ENCODE results near the gene FCRL5. TPM values are rescaled to one million over a fixed set of nuclear protein-coding genes. Genes with fewer than 3 reads are reported as not detected.
"Not testable (repeated sequence)": the region's sequence is repeated elsewhere in the genome, so short reads cannot be mapped to it uniquely, and the experiment has no call there.

The FCRL5 gene
- total and polyA plus RNA-seq, 10 of the 15 experiments (the other 5 are each of a cell fraction or from before 2014, with no cell fraction given), result 1.1 to 136 (median 7.0) TPM

DNA sequence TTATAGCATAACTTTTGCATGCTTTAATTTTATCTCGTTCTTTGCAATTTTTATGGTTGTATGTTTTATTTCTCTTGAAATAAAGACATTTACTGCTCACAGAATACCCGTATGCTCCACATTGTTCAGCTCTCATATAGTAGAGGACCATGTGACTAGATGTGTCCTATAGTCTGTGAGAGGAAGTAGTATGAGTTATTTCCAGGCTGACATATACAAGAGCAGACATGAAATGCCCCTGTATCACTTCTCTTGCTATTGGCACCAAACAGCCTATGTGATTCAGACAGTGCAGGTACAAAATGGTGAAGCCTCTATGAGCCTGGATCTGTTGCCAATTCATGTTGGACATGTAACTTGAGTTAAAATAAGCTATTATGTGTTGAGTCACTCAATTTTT is 5.8 kb upstream of the FCRL5 start:
- no peaks in the 10 kb centered on the region for H3K9me3 ChIP-seq (replicated peaks; ENCODE audit: control insufficient read depth, insufficient read depth, low read length)
- no peak overlapping the region for H3K9ac ChIP-seq (ENCODE audit: control insufficient read depth, insufficient read depth, low read length)
- no peaks in the 10 kb centered on the region; a peak in 1 of 4 replicates for H3K27me3 ChIP-seq (replicated peaks in 1 of 2; ENCODE audit: control insufficient read depth in 2 of 2, insufficient read depth in 2 of 2, low read length in 1 of 2)
- no peaks in the 10 kb centered on the region for H3K79me2 ChIP-seq (ENCODE audit: control insufficient read depth, insufficient read depth, low read length)
- in situ Hi-C loops (cut with MboI) (no loop called here), intact Hi-C loops (cut with micrococcal nuclease; ENCODE audit: unreplicated experiment) (no loop called here)
- TF ChIP-seq KAT2A (conservative IDR thresholded peaks at IDR 0.05; ENCODE audit: control insufficient read depth, low read depth, low read length) (no peak), ZNF24 (IDR thresholded peaks at IDR 0.05) (no peak), TCF7 (IDR thresholded peaks at IDR 0.05; ENCODE audit: borderline replicate concordance) (no peak), FOXM1 (IDR thresholded peaks at IDR 0.05; ENCODE audit: low read depth, low read length) (no peak), NFYB (IDR thresholded peaks at IDR 0.05; ENCODE audit: insufficient read depth, low read depth, low read length) (0 out of 2 replicates have a peak, but pooled peaks have one; percentile 32)
- TF ChIP-seq, protein P1, sequence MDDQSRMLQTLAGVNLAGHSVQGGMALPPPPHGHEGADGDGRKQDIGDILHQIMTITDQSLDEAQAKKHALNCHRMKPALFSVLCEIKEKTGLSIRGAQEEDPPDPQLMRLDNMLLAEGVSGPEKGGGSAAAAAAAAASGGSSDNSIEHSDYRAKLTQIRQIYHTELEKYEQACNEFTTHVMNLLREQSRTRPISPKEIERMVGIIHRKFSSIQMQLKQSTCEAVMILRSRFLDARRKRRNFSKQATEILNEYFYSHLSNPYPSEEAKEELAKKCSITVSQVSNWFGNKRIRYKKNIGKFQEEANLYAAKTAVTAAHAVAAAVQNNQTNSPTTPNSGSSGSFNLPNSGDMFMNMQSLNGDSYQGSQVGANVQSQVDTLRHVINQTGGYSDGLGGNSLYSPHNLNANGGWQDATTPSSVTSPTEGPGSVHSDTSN (IDR thresholded peaks at IDR 0.05; ENCODE audit: insufficient replicate concordance, low read depth, low read length), result no peak
- TF ChIP-seq, protein P2, sequence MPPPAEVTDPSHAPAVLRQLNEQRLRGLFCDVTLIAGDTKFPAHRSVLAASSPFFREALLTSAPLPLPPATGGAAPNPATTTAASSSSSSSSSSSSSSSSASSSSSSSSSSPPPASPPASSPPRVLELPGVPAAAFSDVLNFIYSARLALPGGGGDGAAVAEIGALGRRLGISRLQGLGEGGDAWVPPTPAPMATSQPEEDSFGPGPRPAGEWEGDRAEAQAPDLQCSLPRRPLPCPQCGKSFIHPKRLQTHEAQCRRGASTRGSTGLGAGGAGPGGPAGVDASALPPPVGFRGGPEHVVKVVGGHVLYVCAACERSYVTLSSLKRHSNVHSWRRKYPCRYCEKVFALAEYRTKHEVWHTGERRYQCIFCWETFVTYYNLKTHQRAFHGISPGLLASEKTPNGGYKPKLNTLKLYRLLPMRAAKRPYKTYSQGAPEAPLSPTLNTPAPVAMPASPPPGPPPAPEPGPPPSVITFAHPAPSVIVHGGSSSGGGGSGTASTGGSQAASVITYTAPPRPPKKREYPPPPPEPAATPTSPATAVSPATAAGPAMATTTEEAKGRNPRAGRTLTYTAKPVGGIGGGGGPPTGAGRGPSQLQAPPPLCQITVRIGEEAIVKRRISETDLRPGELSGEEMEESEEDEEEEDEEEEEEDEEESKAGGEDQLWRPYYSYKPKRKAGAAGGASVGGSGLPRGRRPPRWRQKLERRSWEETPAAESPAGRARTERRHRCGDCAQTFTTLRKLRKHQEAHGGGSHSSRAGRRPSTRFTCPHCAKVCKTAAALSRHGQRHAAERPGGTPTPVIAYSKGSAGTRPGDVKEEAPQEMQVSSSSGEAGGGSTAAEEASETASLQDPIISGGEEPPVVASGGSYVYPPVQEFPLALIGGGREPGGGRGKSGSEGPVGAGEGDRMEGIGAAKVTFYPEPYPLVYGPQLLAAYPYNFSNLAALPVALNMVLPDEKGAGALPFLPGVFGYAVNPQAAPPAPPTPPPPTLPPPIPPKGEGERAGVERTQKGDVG (CRISPR knock-in tag; IDR thresholded peaks at IDR 0.05), result no peak
- TF ChIP-seq, protein P3, sequence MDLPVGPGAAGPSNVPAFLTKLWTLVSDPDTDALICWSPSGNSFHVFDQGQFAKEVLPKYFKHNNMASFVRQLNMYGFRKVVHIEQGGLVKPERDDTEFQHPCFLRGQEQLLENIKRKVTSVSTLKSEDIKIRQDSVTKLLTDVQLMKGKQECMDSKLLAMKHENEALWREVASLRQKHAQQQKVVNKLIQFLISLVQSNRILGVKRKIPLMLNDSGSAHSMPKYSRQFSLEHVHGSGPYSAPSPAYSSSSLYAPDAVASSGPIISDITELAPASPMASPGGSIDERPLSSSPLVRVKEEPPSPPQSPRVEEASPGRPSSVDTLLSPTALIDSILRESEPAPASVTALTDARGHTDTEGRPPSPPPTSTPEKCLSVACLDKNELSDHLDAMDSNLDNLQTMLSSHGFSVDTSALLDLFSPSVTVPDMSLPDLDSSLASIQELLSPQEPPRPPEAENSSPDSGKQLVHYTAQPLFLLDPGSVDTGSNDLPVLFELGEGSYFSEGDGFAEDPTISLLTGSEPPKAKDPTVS (IDR thresholded peaks at IDR 0.05; ENCODE audit: low read depth, low read length), result no peak
- FAIRE-seq (no peak), ATAC-seq (no peak), DNase-seq (ENCODE audit: low read depth, low spot score) (no peak)
- ChIA-PET CTCF (interaction anchor here (0.9 to 1.0 kb wide), 3 partner anchors 9 to 59 kb away, joined by 3 to 4 read pairs (median 3); no protein-coding TSS in a partner anchor), SMC1A (ENCODE audit: uncharacterized antibody, unreplicated experiment) (interaction anchor here (12.5 kb wide), 1 partner anchor 47 kb away, joined by 157 read pairs; no protein-coding TSS in a partner anchor), RAD21 (ENCODE audit: unreplicated experiment) (interaction anchor here (1.0 kb wide), 1 partner anchor 12 kb away, joined by 4 read pairs; no protein-coding TSS in a partner anchor), POLR2A (interaction anchor here (0.7 kb wide), 1 partner anchor 15 kb away, joined by 3 read pairs; no protein-coding TSS in a partner anchor)
- H3K4me2 ChIP-seq (ENCODE audit: control insufficient read depth, insufficient read depth), result no peak overlapping the region
- no peak overlapping the region for H3K4me3 ChIP-seq
- no peaks in the 10 kb centered on the region for H4K20me1 ChIP-seq (ENCODE audit: control insufficient read depth, insufficient read depth)
- H3K27ac ChIP-seq (ENCODE audit: control insufficient read depth, insufficient read depth), result no peak overlapping the region
- peaks cover 15% of the 10 kb centered on the region for H3K4me1 ChIP-seq (ENCODE audit: control insufficient read depth, insufficient read depth, low read length)
- no peaks in the 10 kb centered on the region for H3K36me3 ChIP-seq (ENCODE audit: control insufficient read depth in 2 of 2, insufficient read depth in 2 of 2, low read length in 1 of 2)
- H2AFZ ChIP-seq (ENCODE audit: control insufficient read depth, low read depth, low read length), result no peak overlapping the region
- WGBS (ENCODE audit: insufficient coverage, insufficient replicate concordance, low lambda C conversion rate, missing lambda C conversion rate), result 93% methylated on average over 2 of the region's 2 CpGs
- BruUV-seq (replicated peaks), result no TSS peak

DNA sequence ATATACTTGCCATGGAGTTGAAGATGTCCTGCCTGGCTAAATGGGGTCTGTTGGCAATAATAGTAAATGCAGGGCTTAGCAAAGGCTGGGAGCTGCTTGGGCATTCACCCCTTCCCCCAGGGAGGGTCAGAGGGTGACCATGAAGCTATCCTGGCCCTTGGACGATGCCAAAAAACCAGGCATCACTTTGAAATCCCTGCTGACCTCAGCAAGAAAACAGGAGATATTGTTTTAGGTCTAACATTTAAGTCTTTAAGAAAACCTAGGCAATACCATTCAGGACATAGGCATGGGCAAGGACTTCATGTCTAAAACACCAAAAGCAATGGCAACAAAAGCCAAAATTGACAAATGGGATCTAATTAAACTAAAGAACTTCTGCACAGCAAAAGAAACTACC is 4.2 kb downstream of the FCRL5 start:
- H3K9me3 ChIP-seq (replicated peaks; ENCODE audit: control insufficient read depth, insufficient read depth, low read length); H4K20me1 ChIP-seq (ENCODE audit: control insufficient read depth, insufficient read depth); BruUV-seq (replicated peaks); H3K4me2 ChIP-seq (ENCODE audit: control insufficient read depth, insufficient read depth); in situ Hi-C loops (cut with MboI); intact Hi-C loops (cut with micrococcal nuclease; ENCODE audit: unreplicated experiment); H3K9ac ChIP-seq (ENCODE audit: control insufficient read depth, insufficient read depth, low read length); H3K36me3 ChIP-seq (ENCODE audit: control insufficient read depth in 2 of 2, insufficient read depth in 2 of 2, low read length in 1 of 2); FAIRE-seq; H2AFZ ChIP-seq (ENCODE audit: control insufficient read depth, low read depth, low read length); ATAC-seq; H3K4me3 ChIP-seq; H3K79me2 ChIP-seq (ENCODE audit: control insufficient read depth, insufficient read depth, low read length); H3K27me3 ChIP-seq (replicated peaks in 1 of 2; ENCODE audit: control insufficient read depth in 2 of 2, insufficient read depth in 2 of 2, low read length in 1 of 2); H3K27ac ChIP-seq (ENCODE audit: control insufficient read depth, insufficient read depth); DNase-seq (ENCODE audit: low read depth, low spot score); POLR2A ChIA-PET: not testable (repeated sequence)
- ChIA-PET RAD21 (ENCODE audit: unreplicated experiment) (interaction anchor here (1.7 kb wide), 1 partner anchor 32 kb away, joined by 4 read pairs; no protein-coding TSS in a partner anchor), CTCF (interaction anchor here (1.3 to 2.1 kb wide), 3 partner anchors 14 to 178 kb away, joined by 4 to 6 read pairs (median 4); no protein-coding TSS in a partner anchor), SMC1A (ENCODE audit: uncharacterized antibody, unreplicated experiment) (interaction anchor here (1.5 kb wide), 1 partner anchor 18 kb away, joined by 5 read pairs; no protein-coding TSS in a partner anchor)
- 56% methylated on average over 1 of the region's 1 CpG for WGBS (ENCODE audit: insufficient coverage, insufficient replicate concordance, low lambda C conversion rate, missing lambda C conversion rate)
- H3K4me1 ChIP-seq (ENCODE audit: control insufficient read depth, insufficient read depth, low read length), result peaks cover 13% of the 10 kb centered on the region

Measured in GM12878 (cell line).